Activated CD4-positive, alpha-beta memory T cell treated with anti-CD3 and anti-CD28 coated beads, Interleukin-2, amount 10 ng/mL, durations not matched to agents 7 days and 5 days (primary cell): ENCODE data around the gene CEP63. TPM values are rescaled to one million over a fixed set of nuclear protein-coding genes. Genes with fewer than 3 reads are reported as not detected.
A peak's percentile ranks its signal among the peaks of the same experiment; 100 is the strongest.

Experiments
- CTCF ChIA-PET: fragments of 350-600 bp; sonication (Branson Sonifier 250); formaldehyde crosslinking; loops from one replicate; lab custom pipeline; 2021; ENCODE audit warnings: antibody characterized with exemption, inconsistent platforms; lab: Charles Lee
- POLR2A ChIA-PET: fragments of 350-600 bp; sonication (Branson Sonifier 250); formaldehyde crosslinking; loops from one replicate; lab custom pipeline; 2021; ENCODE audit warnings: antibody characterized with exemption; lab: Charles Lee
- DNase-seq: peaks from one replicate; pipeline ENCODE4 v3.0.0-alpha.2; 2020
- H3K27ac Mint-ChIP-seq: one replicate; pipeline ENCODE4 v1.8.0; 2021; ENCODE audit warnings: mild to moderate bottlenecking, mixed read lengths
- H3K27me3 Mint-ChIP-seq: one replicate; pipeline ENCODE4 v1.8.0; 2021; ENCODE audit warnings: mixed read lengths
- H3K36me3 Mint-ChIP-seq: one replicate; pipeline ENCODE4 v1.8.0; 2021; ENCODE audit warnings: low read depth, mixed read lengths
- H3K4me1 Mint-ChIP-seq: one replicate; pipeline ENCODE4 v1.8.0; 2021; ENCODE audit warnings: mixed read lengths
- H3K4me3 Mint-ChIP-seq: one replicate; pipeline ENCODE4 v1.8.0; 2021; ENCODE audit warnings: mild to moderate bottlenecking, mixed read lengths
- H3K9me3 Mint-ChIP-seq: one replicate; pipeline ENCODE4 v1.8.0; 2021; ENCODE audit warnings: mixed read lengths
- total RNA-seq, 2 experiments: library from RNA; stranded (reverse); gene quantifications; one replicate each; pipeline ENCODE4 v1.2.3, GENCODE V29; 2021

CEP63 gene
- total RNA-seq, 2 experiments from 2014 or later: 22.4 to 24.2 TPM

- Mint-ChIP-seq H3K9me3 (no peaks in the 10 kb centered on the region), H3K36me3 (no peaks in the 10 kb centered on the region), H3K4me3 (no peak overlapping the region), H3K4me1 (no peaks in the 10 kb centered on the region), H3K27me3 (no peaks in the 10 kb centered on the region), H3K27ac (no peak overlapping the region)
- CTCF ChIA-PET: interaction anchor here (1.2 kb wide), 1 partner anchor 22 kb away, joined by 4 read pairs; no protein-coding TSS in a partner anchor
- POLR2A ChIA-PET: no interaction called here
- no peak for DNase-seq
Observed at GRCh38 chr3:134622806-134623365, 137.0 kb downstream of the CEP63 start.

- Mint-ChIP-seq H3K4me1 (no peaks in the 10 kb centered on the region), H3K4me3 (no peak overlapping the region), H3K36me3 (no peaks in the 10 kb centered on the region), H3K9me3 (no peaks in the 10 kb centered on the region), H3K27ac (no peak overlapping the region), H3K27me3 (no peaks in the 10 kb centered on the region)
- ChIA-PET CTCF (no interaction called here), POLR2A (no interaction called here)
- peak; percentile 8 for DNase-seq
Observed at GRCh38 chr3:134623615-134624245, 137.9 kb downstream of the CEP63 start.

Other genes with a start within 250 kb of the CEP63 start
- 1 to 10 TPM; 6.0 to 6.1 TPM for gene RYK, start 235.2 kb upstream of the CEP63 start, total RNA-seq
- not detected for gene AMOTL2, start 111.6 kb upstream of the CEP63 start, total RNA-seq
- 10 to 100 TPM; 27.3 to 27.4 TPM for gene ANAPC13, start 72 bp upstream of the CEP63 start, total RNA-seq
- not detected for gene KY, start 165.0 kb downstream of the CEP63 start, total RNA-seq